HG03571 (cell line): Measurements from ENCODE around the gene LRRC74B.

Experiments
- ATAC-seq: cut with Tn5 transposase; IDR thresholded peaks from one replicate; pipeline ENCODE4 v1.9.1; 2021; ENCODE audit not compliant: unreplicated experiment

LRRC74B gene

DNA sequence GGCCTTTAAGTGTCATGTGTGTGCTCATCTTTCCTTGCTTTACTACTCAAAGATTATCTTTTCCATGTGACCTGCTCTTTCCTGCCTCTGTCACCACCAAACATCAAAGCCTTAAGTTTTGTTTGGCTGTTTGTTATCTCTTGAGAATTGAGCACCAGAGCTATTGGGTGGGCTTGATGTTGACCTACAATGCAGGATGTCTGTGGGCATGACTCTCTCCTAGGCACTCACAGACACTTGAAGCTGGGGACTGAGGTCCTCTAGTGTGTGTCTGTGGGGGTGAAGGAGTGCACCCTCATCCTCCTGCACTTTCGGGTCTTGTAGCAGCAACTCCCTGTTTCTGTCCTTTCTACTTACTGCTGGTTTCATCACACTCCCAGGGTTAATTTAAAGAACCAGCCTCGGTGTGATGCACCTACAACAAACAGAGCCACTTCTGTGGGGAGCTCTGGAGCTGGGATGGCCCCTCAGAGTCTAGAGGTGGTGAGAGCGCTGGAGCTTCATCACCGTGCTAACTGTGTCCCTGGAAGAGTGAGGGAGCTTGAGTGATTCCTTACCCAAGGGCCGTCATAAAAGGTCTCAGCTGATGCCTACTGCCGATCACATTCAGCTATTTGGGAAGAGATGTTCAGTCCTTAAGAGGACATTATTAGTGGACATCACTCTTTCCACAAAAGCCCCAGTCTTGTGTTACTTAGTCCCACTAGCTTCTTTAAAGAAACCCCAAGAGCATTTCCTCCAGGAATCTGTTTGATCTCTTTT lies 56.3 kb downstream of the LRRC74B start:
- no peak for ATAC-seq

DNA sequence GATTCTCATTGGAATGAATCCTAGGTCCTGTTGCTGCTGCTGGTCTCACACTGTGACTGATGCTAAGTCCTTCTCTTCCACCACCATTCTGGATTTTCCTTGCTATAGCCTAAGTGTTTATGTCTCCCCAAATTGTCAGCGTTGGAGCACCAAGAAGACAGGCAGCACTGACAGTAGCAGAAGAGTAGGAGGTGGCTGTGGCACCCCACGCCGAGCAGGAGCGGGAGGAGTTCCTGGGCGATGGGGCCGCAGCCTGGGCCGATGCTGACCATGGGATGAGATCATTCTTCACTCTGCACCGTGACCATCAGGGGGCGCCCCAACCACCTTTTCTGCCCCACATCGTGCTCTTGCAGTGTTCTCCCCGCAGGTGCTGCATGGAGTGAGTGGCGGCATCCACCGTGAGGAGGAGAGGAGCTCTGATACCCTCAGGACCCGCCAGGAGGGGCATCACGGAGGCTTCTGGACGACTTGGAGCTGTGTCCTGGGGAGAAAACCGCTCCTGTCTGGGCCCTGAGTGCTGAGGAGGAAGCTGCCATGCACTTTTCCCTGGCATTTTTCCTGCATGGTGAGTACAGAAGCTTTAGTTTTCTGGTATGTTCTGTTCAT lies 57.0 kb downstream of the LRRC74B start:
- no peak for ATAC-seq

DNA sequence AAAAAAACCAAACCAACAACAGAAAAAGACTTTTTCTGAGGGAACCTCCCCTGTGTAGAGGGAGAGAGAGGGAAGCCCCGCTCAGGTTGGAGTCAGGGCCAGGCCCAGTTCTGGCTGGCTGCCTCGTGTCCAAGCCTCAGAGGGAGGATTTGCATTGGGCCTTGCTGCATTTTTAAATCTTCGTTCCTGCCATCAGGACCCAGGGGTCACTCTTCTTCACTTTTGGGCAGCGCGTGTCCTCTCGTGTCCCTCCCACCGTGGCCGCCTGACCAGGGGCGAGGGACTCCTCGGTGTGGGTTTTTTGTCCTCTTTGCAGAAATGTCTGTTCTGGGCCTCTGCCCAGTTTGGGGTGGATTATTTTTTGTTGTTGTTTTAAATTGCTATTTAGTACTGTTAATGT lies 57.9 kb downstream of the LRRC74B start:
- ATAC-seq: no peak

DNA sequence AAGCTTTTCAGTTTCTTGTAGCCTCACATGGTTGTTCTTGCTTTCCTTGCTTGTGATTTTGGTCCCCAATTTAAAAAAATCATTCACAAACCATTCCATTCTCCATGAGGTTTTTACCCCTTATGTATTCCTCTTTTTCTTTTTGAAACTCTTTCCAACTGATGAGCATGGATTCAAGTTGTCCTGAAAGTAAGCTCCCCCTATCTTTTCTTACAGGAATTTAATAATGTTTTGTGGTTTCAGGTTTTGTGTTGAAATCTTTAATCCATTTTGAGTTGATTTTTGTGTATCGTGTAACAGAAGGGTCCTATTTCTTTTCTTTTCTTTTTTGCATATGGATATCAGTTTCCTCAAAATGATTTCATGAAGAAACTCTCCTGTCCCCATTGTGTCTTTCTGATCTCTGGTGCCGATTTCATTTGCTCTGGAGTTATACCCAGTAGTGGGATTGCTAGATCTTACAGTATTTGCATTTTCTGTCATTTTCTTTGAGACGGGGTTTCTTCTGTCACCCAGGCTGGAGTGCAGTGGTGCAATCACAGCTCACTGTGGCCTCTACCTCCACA lies 58.5 kb downstream of the LRRC74B start:
- ATAC-seq: no peak

DNA sequence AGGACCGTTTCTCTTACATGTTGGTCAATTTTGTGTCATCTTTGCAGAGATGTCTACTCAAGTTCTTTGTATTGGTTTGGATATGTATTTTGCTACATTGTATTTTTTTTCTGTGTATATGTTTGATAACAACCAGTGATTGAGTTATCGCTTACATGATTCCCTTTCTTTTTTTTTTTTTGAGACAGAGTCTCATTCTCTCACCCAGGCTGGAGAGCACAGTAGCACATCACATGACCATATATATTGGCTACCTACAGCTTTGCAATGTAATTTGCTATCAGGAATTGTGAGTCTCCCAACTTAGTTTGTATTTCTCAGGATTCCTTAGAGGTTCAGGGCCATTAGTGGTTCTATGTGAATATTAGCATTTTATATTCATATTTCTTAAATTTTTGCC lies 59.5 kb downstream of the LRRC74B start:
- ATAC-seq: no peak

GRCh38 chr22:21106000-21106399 lies 60.3 kb downstream of the LRRC74B start:
- no peak for ATAC-seq

- ATAC-seq: no peak
Observed at GRCh38 chr22:21108379-21109115, 62.8 kb downstream of the LRRC74B start.
